Liver (tissue), 9 donors: ENCODE results near the gene DOP1B. TPM values are rescaled to one million over a fixed set of nuclear protein-coding genes. Genes with fewer than 3 reads are reported as not detected.

Experiments
- DNase-seq: peaks from one replicate; pipeline ENCODE4 v3.0.0-alpha.2; 2017; ENCODE audit warnings: low spot score
- H3K27ac ChIP-seq, 2 donors: one replicate each; pipeline ENCODE4 v1.7.0; 2013; ENCODE audit warnings: inconsistent platforms in 2 of 2, low read length in 2 of 2, control low read depth in 1 of 2, low read depth in 1 of 2, mild to moderate bottlenecking in 1 of 2
- H3K27me3 ChIP-seq, 4 donors: one replicate each; pipeline versions ENCODE4 v1.6.1 to v1.7.0; 2013; ENCODE audit warnings: low read length in 3 of 4, inconsistent platforms in 1 of 4, mild to moderate bottlenecking in 1 of 4, moderate library complexity in 1 of 4; ENCODE audit not compliant: control insufficient read depth in 4 of 4, insufficient read depth in 4 of 4
- H3K36me3 ChIP-seq, 4 donors: one replicate each; pipeline versions ENCODE4 v1.6.1 to v1.7.0; 2013; ENCODE audit warnings: low read length in 3 of 4, mild to moderate bottlenecking in 3 of 4, low read depth in 1 of 4, moderate library complexity in 1 of 4; ENCODE audit not compliant: control insufficient read depth in 4 of 4, insufficient read depth in 3 of 4
- H3K4me1 ChIP-seq, 4 donors: one replicate each; pipeline versions ENCODE4 v1.6.1 to v1.7.0; 2013; ENCODE audit warnings: low read length in 3 of 4, mild to moderate bottlenecking in 3 of 4, moderate library complexity in 1 of 4; ENCODE audit not compliant: control insufficient read depth in 4 of 4, insufficient read depth in 4 of 4
- H3K4me3 ChIP-seq, 3 donors: one replicate each; pipeline versions ENCODE4 v1.6.1 to v1.7.0; 2013; ENCODE audit warnings: low read length in 3 of 3, control low read depth in 1 of 3, low read depth in 1 of 3, mild to moderate bottlenecking in 1 of 3
- H3K9ac ChIP-seq, 2 donors: one replicate each; pipeline ENCODE4 v1.7.0; 2013; ENCODE audit warnings: low read length in 2 of 2, mild to moderate bottlenecking in 2 of 2, moderate library complexity in 2 of 2, control low read depth in 1 of 2, low read depth in 1 of 2
- H3K9me3 ChIP-seq, 4 donors: one replicate each; pipeline versions ENCODE4 v1.6.1 to v1.7.0; 2013; ENCODE audit warnings: low read length in 3 of 4; ENCODE audit not compliant: control insufficient read depth in 4 of 4
- EGR1 ChIP-seq, 2 donors: IDR thresholded peaks; 2 replicates each; pipeline ENCODE4 v1.6.1; 2016 to 2018; ENCODE audit warnings: antibody characterized with exemption in 2 of 2, low read depth in 2 of 2
- FOXA2 ChIP-seq: IDR thresholded peaks from 2 replicates; pipeline ENCODE4 v1.6.1; 2016; ENCODE audit warnings: antibody characterized with exemption
- GABPA ChIP-seq, 2 donors: IDR thresholded peaks in 1 of 2; conservative IDR thresholded peaks in 1 of 2; 2 replicates each; pipeline ENCODE4 v1.6.1; 2016; ENCODE audit warnings: antibody characterized with exemption in 2 of 2, mild to moderate bottlenecking in 1 of 2, moderate library complexity in 1 of 2
- HNF4A ChIP-seq, 2 donors: conservative IDR thresholded peaks; 2 replicates each; pipeline ENCODE4 v1.6.1; 2016; ENCODE audit warnings: antibody characterized with exemption in 2 of 2, mild to moderate bottlenecking in 2 of 2
- HNF4G ChIP-seq: IDR thresholded peaks from 2 replicates; pipeline ENCODE4 v1.6.1; 2016; ENCODE audit warnings: antibody characterized with exemption
- JUND ChIP-seq, 2 donors: IDR thresholded peaks; 2 replicates each; pipeline ENCODE4 v1.6.1; 2016; ENCODE audit warnings: antibody characterized with exemption in 2 of 2
- NR2F2 ChIP-seq: IDR thresholded peaks from 2 replicates; pipeline ENCODE4 v1.6.1; 2016; ENCODE audit warnings: antibody characterized with exemption
- RAD21 ChIP-seq, 2 donors: IDR thresholded peaks; 2 replicates each; pipeline ENCODE4 v1.6.1; 2016; ENCODE audit warnings: antibody characterized with exemption in 2 of 2, mild to moderate bottlenecking in 2 of 2
- RXRA ChIP-seq, 2 donors: IDR thresholded peaks; 2 replicates each; pipeline ENCODE4 v1.6.1; 2017 to 2018; ENCODE audit warnings: antibody characterized with exemption in 2 of 2, mild to moderate bottlenecking in 1 of 2
- whole genome bisulfite sequencing: extraction: QIAGEN DNeasy Blood & Tissue Kit; methylation state at CpG from one replicate; pipeline ENCODE4 v1.1.7; 2013; 5-methylcytosine and 5-hydroxymethylcytosine counted together
- polyA plus RNA-seq, 2 donors: library from polyadenylated mRNA; stranded (reverse) in 1 of 2; unstranded in 1 of 2; fragments of 200-250 nt in 1 of 2; fragments of >200 nt in 1 of 2; fragmentation: Nextera tagmentation in 1 of 2; extraction: Ambion mirVana in 1 of 2; gene quantifications; one replicate each; pipeline versions ENCODE4 v1.2.1 to v1.2.3, GENCODE V29; 2013 to 2015
- total RNA-seq, 2 donors: library from RNA; depleted of rRNA; stranded (reverse); fragments of >200 nt; gene quantifications; one replicate each; pipeline ENCODE4 v1.2.3, GENCODE V29; 2014
- TF ChIP-seq, protein P1 (sequence below): fragments of 150-350 bp; IDR thresholded peaks from 2 replicates; pipeline ENCODE4 v1.5.1; 2017; ENCODE audit warnings: improper control_type of control experiment, low read depth, low read length; ENCODE audit not compliant: missing input control
- TF ChIP-seq, protein P2 (sequence below): IDR thresholded peaks from 2 replicates; pipeline ENCODE4 v1.6.1; 2016; ENCODE audit warnings: antibody characterized with exemption
- TF ChIP-seq, protein P3 (sequence below): IDR thresholded peaks from 2 replicates; pipeline ENCODE4 v1.6.1; 2016; ENCODE audit warnings: antibody characterized with exemption, mild to moderate bottlenecking
- donor health status: healthy.
- donor health status: healthy.
- donor health status: healthy.
- donor health status: healthy.
- donor health status: healthy.

Gene DOP1B
- total and polyA plus RNA-seq, 4 donors: 5.8 to 7.1 (median 6.3) TPM

DNA sequence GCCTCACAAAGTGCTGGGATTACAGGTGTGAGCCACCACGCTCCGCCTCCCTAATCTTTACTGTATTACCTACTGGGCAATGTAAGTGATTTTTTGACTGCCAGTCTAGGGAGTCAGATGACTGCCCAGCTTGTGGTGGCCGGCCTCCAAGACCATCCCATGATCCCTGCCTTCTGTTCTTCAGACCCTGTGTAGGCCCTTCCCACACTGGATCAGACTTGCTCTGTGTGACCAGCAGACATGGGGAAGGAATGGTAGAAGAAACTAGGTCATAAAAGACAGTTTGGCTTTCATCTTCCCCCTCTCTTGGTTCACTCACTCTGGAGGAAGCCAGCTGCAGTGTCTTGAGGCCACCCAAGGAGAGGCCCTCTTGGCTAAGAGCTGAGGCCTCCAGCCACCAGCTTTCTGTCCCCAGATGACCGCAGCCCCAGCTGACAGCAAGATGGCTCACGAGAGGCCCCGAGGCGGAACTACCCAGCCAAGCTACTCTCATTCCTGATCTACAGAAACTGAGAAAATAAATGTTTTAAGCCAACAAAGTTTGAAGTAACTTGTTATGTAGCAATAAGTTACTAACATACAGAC lies 36.2 kb upstream of the DOP1B start:
- DNase-seq: no peak
- no peak overlapping the region for H3K27ac ChIP-seq
- H3K9ac ChIP-seq: no peak overlapping the region

GRCh38 chr21:36122977-36123376 lies 33.6 kb upstream of the DOP1B start:
- WGBS: 33% methylated on average over 4 of the region's 4 CpGs
- Histone ChIP-seq H3K9me3 (no peaks in the 10 kb centered on the region), H3K27me3 (no peaks in the 10 kb centered on the region), H3K9ac (no peak overlapping the region), H3K27ac (no peak overlapping the region), H3K36me3 (no peaks in the 10 kb centered on the region), H3K4me1 (peaks cover 0 to 12% (median 6%) of the 10 kb centered on the region in 4 donors), H3K4me3 (no peak overlapping the region)
- TF ChIP-seq, protein P1, sequence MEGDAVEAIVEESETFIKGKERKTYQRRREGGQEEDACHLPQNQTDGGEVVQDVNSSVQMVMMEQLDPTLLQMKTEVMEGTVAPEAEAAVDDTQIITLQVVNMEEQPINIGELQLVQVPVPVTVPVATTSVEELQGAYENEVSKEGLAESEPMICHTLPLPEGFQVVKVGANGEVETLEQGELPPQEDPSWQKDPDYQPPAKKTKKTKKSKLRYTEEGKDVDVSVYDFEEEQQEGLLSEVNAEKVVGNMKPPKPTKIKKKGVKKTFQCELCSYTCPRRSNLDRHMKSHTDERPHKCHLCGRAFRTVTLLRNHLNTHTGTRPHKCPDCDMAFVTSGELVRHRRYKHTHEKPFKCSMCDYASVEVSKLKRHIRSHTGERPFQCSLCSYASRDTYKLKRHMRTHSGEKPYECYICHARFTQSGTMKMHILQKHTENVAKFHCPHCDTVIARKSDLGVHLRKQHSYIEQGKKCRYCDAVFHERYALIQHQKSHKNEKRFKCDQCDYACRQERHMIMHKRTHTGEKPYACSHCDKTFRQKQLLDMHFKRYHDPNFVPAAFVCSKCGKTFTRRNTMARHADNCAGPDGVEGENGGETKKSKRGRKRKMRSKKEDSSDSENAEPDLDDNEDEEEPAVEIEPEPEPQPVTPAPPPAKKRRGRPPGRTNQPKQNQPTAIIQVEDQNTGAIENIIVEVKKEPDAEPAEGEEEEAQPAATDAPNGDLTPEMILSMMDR: peak; percentile 19
- TF ChIP-seq, protein P2, sequence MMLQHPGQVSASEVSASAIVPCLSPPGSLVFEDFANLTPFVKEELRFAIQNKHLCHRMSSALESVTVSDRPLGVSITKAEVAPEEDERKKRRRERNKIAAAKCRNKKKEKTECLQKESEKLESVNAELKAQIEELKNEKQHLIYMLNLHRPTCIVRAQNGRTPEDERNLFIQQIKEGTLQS: no peak
- DNase-seq: no peak

More for the DNA sequence above, 36.2 kb upstream of the DOP1B start:
- no peaks in the 10 kb centered on the region for H3K9me3 ChIP-seq
- H3K4me1 ChIP-seq: no peaks in the 10 kb centered on the region
- WGBS: 92% methylated on average over 7 of the region's 7 CpGs
- H3K27me3 ChIP-seq: no peaks in the 10 kb centered on the region
- no peaks in the 10 kb centered on the region for H3K36me3 ChIP-seq
- no peak overlapping the region for H3K4me3 ChIP-seq
- TF ChIP-seq GABPA (IDR thresholded peaks at IDR 0.05 in 1 of 2, conservative IDR thresholded peaks at IDR 0.05 in 1 of 2): no peak
- no peak for TF ChIP-seq HNF4G
- TF ChIP-seq HNF4A (conservative IDR thresholded peaks at IDR 0.05): no peak
- no peak for TF ChIP-seq EGR1 (IDR thresholded peaks at IDR 0.05; ENCODE audit: low read depth in 2 of 2)
- TF ChIP-seq RAD21 (IDR thresholded peaks at IDR 0.05): no peak
- peak in 1 of 2 donors; percentile 15 for TF ChIP-seq RXRA (IDR thresholded peaks at IDR 0.05)
- TF ChIP-seq FOXA2: no peak
- TF ChIP-seq, protein P1: no peak
- TF ChIP-seq NR2F2: peak; percentile 16
- TF ChIP-seq, protein P2: no peak
- no peak for TF ChIP-seq JUND (IDR thresholded peaks at IDR 0.05)
- TF ChIP-seq, protein P3, sequence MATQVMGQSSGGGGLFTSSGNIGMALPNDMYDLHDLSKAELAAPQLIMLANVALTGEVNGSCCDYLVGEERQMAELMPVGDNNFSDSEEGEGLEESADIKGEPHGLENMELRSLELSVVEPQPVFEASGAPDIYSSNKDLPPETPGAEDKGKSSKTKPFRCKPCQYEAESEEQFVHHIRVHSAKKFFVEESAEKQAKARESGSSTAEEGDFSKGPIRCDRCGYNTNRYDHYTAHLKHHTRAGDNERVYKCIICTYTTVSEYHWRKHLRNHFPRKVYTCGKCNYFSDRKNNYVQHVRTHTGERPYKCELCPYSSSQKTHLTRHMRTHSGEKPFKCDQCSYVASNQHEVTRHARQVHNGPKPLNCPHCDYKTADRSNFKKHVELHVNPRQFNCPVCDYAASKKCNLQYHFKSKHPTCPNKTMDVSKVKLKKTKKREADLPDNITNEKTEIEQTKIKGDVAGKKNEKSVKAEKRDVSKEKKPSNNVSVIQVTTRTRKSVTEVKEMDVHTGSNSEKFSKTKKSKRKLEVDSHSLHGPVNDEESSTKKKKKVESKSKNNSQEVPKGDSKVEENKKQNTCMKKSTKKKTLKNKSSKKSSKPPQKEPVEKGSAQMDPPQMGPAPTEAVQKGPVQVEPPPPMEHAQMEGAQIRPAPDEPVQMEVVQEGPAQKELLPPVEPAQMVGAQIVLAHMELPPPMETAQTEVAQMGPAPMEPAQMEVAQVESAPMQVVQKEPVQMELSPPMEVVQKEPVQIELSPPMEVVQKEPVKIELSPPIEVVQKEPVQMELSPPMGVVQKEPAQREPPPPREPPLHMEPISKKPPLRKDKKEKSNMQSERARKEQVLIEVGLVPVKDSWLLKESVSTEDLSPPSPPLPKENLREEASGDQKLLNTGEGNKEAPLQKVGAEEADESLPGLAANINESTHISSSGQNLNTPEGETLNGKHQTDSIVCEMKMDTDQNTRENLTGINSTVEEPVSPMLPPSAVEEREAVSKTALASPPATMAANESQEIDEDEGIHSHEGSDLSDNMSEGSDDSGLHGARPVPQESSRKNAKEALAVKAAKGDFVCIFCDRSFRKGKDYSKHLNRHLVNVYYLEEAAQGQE: no peak
